GM12874 (cell line): Measurements from ENCODE around the gene PXDN.

Experiments
- CTCF ChIP-seq: IDR thresholded peaks from 2 replicates; pipeline ENCODE4 v1.5.1; 2011; ENCODE audit warnings: low read depth, mild to moderate bottlenecking, control low read depth, low read length, moderate library complexity; ENCODE audit not compliant: insufficient read depth

The PXDN gene

GRCh38 chr2:1613078-1613445 is 131.3 kb downstream of the PXDN start:
- TF ChIP-seq CTCF = no peak

- TF ChIP-seq CTCF = no peak
Observed at GRCh38 chr2:1612391-1613077, 131.8 kb downstream of the PXDN start.

- no peak for TF ChIP-seq CTCF
Observed at GRCh38 chr2:1611886-1612285, 132.4 kb downstream of the PXDN start.

- no peak for TF ChIP-seq CTCF
Observed at GRCh38 chr2:1610096-1610485, 134.2 kb downstream of the PXDN start.

- TF ChIP-seq CTCF = no peak
Observed at GRCh38 chr2:1609485-1610095, 134.7 kb downstream of the PXDN start.

GRCh38 chr2:1609040-1609439 is 135.3 kb downstream of the PXDN start:
- no peak for TF ChIP-seq CTCF

GRCh38 chr2:1607971-1608688 is 136.2 kb downstream of the PXDN start:
- no peak for TF ChIP-seq CTCF
